NCI-H510A treated with DMSO at 0.1 percent for 48 hours (cell line): ENCODE measurements around the gene GRHL3.

Source experiments
- DNase-seq: peaks from one replicate; lab custom pipeline; 2025; lab: John Stamatoyannopoulos, UW

The GRHL3 gene

GRCh38 chr1:24293392-24294227, 25.5 kb upstream of the GRHL3 start:
- no peak for DNase-seq

GRCh38 chr1:24294228-24294672, 24.9 kb upstream of the GRHL3 start:
- DNase-seq, result no peak

GRCh38 chr1:24294716-24295371, 24.3 kb upstream of the GRHL3 start:
- DNase-seq, result no peak

- DNase-seq, result no peak
Observed at GRCh38 chr1:24295535-24295934, 23.6 kb upstream of the GRHL3 start.

- DNase-seq, result no peak
Observed at GRCh38 chr1:24297187-24297851, 21.8 kb upstream of the GRHL3 start.

- no peak for DNase-seq
Observed at GRCh38 chr1:24297852-24298232, 21.3 kb upstream of the GRHL3 start.

GRCh38 chr1:24298606-24299005, 20.6 kb upstream of the GRHL3 start:
- no peak for DNase-seq

GRCh38 chr1:24299901-24300300, 19.3 kb upstream of the GRHL3 start:
- DNase-seq, result no peak

- DNase-seq, result peak; percentile 15
Observed at GRCh38 chr1:24300971-24301784, 18.0 kb upstream of the GRHL3 start.

GRCh38 chr1:24301785-24302175, 17.4 kb upstream of the GRHL3 start:
- DNase-seq, result no peak

GRCh38 chr1:24302209-24302611, 16.9 kb upstream of the GRHL3 start:
- DNase-seq, result no peak

- no peak for DNase-seq
Observed at GRCh38 chr1:24303600-24303999, 15.6 kb upstream of the GRHL3 start.

GRCh38 chr1:24304763-24305162, 14.4 kb upstream of the GRHL3 start:
- DNase-seq, result no peak

GRCh38 chr1:24308365-24309015, 10.7 kb upstream of the GRHL3 start:
- DNase-seq, result no peak

- no peak for DNase-seq
Observed at GRCh38 chr1:24309762-24310485, 9.2 kb upstream of the GRHL3 start.

- no peak for DNase-seq
Observed at GRCh38 chr1:24311234-24311633, 7.9 kb upstream of the GRHL3 start.

- no peak for DNase-seq
Observed at GRCh38 chr1:24311741-24312140, 7.4 kb upstream of the GRHL3 start.

- DNase-seq, result peak; percentile 30
Observed at GRCh38 chr1:24315391-24315790, 3.8 kb upstream of the GRHL3 start.

- no peak for DNase-seq
Observed at GRCh38 chr1:24316645-24317044, 2.5 kb upstream of the GRHL3 start.

GRCh38 chr1:24317081-24317480, 2.1 kb upstream of the GRHL3 start:
- DNase-seq, result no peak
